Erythroblast (primary cell): ENCODE results near the gene CCDC73.
"Not testable (repeated sequence)": the region's sequence is repeated elsewhere in the genome, so short reads cannot be mapped to it uniquely, and the experiment has no call there.

Experiments used
- DNase-seq, 2 experiments: peaks; one replicate each; lab custom pipeline; 2025; lab: John Stamatoyannopoulos, UW
- GATA1 ChIP-seq: IDR thresholded peaks from 2 replicates; pipeline ENCODE4 v1.6.1; 2011; ENCODE audit warnings: low read depth, mild to moderate bottlenecking, control low read depth, low read length, moderate library complexity
- POLR2A ChIP-seq: IDR thresholded peaks from 2 replicates; pipeline ENCODE4 v1.6.1; 2011; ENCODE audit warnings: mild to moderate bottlenecking, low read length

The CCDC73 gene

DNA sequence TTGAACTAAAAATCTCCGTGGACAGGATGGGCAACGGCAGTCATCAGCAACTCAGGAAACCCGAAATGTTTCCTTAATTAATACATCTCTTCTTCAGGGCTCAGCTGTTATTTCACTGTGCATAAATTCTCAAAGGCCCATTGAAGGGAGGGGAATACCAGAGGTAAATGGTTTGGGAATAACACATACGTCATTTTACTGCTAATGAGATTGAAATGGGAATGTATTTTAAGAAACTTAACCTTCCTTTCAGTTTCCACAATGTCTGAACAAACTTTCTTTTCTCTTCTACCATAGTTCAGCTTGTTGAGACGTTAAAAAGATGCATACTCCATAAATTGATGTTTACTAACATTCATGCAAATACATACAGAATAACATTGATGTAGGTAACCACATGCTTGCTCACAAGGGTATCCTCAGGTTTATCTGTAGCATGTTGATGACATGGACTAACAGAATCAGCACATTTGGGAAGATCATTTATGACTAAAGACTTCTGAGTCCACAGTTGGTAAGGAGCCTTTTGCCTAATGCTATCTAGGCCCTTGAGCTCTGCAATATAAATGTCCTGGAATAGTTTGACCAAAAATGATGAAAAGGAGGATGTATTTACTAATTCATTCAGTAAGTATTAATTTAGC is 27.6 kb upstream of the CCDC73 start:
- no peak for DNase-seq
- TF ChIP-seq POLR2A, result no peak
- TF ChIP-seq GATA1, result no peak

DNA sequence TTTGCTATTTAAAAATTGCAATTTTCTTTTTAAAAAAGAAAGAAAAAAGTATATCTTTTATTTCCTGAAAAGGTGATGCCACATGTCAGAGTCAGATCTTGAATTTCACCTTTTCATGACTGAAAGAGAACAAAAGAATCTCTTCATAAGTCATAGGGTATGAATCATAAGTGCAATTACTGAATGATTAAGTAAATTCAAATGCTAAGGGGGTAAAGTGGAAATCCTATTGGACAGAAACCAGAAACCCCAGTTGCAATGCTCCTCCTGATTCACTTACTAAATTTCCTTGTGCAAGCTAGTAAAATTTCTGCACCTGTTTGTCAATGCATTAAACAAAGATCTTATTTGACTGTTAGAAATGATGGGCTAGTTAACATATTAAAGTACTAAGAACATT is 27.1 kb upstream of the CCDC73 start:
- DNase-seq, result no peak
- TF ChIP-seq GATA1 (no peak), POLR2A (no peak)

DNA sequence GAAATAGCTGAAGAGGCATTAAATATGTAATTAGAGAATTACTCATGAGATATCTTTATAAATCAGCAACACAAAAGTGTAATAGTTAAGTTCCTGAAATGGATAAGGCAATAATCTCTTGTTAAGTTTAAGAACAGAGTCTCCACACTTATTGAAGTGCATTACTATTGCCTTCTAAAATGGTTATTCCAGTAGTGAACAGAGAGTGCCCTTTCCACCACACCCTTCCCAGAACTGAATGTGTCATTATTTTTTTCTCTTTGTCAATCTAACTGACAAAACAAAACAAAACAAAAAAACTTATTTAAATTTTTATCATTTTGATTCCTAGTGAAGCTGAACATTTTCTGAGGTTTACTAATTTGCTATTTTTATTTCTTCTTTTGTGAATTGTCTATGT is 26.0 kb upstream of the CCDC73 start:
- DNase-seq, result no peak

GRCh38 chr11:32819187-32819586 is 24.7 kb upstream of the CCDC73 start:
- TF ChIP-seq GATA1 (no peak), POLR2A (no peak)

More for the DNA sequence above, 26.0 kb upstream of the CCDC73 start:
- no peak for TF ChIP-seq POLR2A
- TF ChIP-seq GATA1, result no peak

GRCh38 chr11:32817852-32818183 is 23.4 kb upstream of the CCDC73 start:
- TF ChIP-seq POLR2A (no peak), GATA1 (no peak)
- no peak for DNase-seq

More at GRCh38 chr11:32819187-32819586, 24.7 kb upstream of the CCDC73 start:
- no peak for DNase-seq

- TF ChIP-seq GATA1 (no peak), POLR2A (peak; percentile 24)
- DNase-seq, result no peak
Measured at GRCh38 chr11:32817181-32817851, 22.9 kb upstream of the CCDC73 start.

DNA sequence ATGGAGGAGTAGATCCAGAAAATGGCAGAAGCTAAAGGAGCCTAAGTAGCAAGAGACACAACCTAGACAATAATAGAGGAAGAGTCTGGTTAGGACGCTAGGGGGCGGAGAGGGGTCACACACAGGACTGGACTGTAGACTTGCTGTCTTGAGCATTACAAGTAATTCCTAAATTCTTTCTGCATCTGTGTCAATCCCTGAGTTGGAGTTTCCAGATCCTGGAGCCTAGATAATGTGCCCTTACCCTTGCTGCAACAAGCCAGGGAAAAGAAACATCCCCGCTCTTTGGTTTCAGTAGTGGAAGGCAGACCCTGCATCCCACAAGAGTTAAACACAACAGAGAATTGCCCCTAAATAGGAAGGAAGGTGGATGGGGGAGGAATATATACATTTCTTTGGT is 14.9 kb upstream of the CCDC73 start:
- no peak for TF ChIP-seq GATA1
- no peak for TF ChIP-seq POLR2A
- peak; percentile 68 to 77 for DNase-seq

DNA sequence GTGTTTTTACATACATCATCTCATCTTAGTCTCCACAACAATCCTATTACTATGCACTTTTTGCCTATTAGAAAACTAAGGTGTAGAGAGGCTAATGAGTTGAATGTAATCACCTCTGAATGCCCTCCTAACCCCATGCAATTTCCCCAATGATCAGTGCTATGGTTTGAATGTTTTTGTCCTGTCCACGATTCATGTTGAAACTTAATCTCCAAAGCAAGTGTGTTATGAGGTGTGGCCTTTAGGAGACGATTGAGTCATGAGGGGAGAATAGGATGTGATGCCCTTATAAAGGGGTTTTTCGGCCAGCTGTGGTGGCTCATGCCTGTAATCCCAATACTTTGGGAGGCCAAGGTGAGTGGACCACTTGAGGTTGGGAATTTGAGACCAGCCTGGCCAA is 2.0 kb upstream of the CCDC73 start:
- TF ChIP-seq GATA1 (no peak), POLR2A (no peak)
- DNase-seq, result no peak

DNA sequence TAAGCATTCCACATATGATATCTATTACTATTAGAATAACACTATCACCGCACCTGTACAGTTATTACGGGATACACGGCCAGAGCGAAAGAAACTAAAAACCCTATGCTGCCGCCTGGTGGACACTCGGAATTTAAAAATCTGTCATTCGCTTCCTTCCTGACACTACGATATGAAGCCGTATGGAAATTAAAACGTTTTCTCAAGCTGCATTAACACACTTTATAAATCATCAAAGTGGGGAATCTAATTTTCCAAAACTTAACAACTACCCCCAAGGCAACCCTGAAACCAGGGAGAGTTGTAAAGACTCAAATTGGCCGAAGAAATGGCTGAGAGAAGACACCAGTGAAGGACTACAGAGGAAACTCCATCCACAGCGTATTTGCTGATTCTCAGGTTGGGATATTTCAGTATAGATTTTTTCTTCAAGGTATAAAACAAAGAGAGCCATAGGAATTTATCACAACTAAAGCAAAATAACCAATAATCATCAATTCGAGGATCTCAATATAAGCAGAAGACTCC is 1.4 kb downstream of the CCDC73 start:
- TF ChIP-seq GATA1 (no peak), POLR2A (no peak)
- peak; percentile 32 to 71 for DNase-seq

- no peak for TF ChIP-seq GATA1
- TF ChIP-seq POLR2A, result no peak
- no peak for DNase-seq
Measured at GRCh38 chr11:32792111-32792947, 2.1 kb downstream of the CCDC73 start.

- no peak for TF ChIP-seq POLR2A
- TF ChIP-seq GATA1, result no peak
- DNase-seq, result no peak
Measured at GRCh38 chr11:32790916-32791315, 3.5 kb downstream of the CCDC73 start.

DNA sequence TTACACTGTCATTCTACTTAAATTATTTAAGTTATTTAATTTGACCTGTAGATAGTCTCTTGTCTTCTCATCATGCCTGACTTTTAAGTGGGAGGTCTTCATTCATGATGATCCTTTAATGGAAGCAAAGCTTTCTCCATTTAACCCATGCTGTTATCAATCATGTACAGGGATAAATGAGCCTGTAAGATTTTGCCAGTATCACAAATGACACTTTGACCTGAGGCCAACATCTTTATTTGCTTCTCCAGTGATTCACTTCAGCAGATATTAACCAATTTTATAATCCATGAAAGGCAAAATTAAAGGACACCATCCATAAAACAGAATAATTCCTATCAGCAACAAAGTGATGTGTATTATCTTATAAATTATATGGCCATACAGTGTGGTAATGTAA is 7.7 kb downstream of the CCDC73 start:
- no peak for DNase-seq
- TF ChIP-seq GATA1, result no peak
- no peak for TF ChIP-seq POLR2A

DNA sequence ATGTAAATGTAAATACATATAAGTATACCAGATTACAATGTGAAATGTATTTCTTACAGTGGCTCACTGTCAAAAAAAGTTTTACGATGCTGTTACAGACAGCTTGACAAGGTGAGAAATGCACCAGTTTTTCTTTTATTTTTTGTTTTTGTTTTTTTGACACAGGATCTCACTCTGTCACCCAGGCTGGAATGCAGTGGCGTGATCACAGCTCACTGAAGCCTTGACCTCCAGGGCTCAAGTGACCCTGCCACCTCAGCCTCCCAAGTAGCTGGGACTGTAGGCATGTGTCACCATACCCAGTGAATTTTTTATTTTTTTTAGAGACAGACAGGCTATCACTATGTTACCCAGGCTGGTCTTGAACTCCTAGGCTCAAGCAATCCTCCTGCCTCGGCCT is 9.2 kb downstream of the CCDC73 start:
- TF ChIP-seq GATA1 (no peak), POLR2A (no peak)
- DNase-seq, result no peak

DNA sequence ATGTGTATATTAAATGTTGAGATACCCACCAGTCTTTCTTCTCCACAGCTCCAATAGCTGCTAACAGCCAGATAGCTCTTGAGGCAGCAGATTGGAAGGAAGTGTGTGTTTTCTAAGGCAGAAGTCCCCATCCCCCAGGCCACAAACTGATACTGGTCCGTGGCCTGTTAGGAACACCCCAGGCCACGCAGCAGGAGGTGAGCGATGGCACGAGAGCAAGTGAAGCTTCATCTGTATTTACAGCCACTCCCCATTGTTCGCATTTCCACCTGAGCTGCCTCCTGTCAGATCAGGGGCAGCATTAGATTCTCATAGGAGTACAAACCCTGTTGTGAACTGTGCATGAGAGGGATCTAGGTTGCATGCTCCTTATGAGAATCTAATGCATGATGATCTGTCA is 12.7 kb downstream of the CCDC73 start:
- DNase-seq, result no peak
- TF ChIP-seq GATA1 (no peak), POLR2A (no peak)

DNA sequence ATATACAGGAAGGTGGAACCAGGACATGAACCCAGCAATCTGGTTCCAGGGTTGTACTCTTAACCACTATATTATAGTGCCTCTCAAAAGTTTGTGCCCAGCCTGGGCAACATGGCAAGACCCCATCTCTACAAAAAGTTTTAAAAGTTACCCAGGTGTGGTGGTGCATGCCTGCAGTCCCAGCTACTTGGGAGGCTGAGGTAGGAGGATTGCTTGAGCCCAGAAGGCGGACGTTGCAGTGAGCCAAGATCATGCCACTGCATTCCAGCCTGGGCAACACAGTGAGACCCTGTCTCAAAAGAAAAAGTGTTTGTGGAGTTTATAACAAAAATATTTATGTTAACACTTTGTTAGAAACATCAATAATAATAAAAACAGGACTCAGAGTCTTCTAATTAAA is 13.6 kb downstream of the CCDC73 start:
- not testable (repeated sequence) for DNase-seq
